K562 (cell line): ENCODE data around the gene RFC2. TPM values are rescaled to one million over a fixed set of nuclear protein-coding genes. Genes with fewer than 3 reads are reported as not detected.

Experiments used
- ETV6 ChIP-seq, 3 experiments: fragments of 150-350 bp in 1 of 3; sonication (generic) in 1 of 3; formaldehyde crosslinking in 1 of 3; IDR thresholded peaks; 2 replicates each; pipeline versions ENCODE4 v1.6.1 to v1.8.0; 2014 to 2022; ENCODE audit warnings: borderline replicate concordance in 2 of 3, low read depth in 2 of 3, antibody characterized with exemption in 1 of 3, low read length in 1 of 3, mild to moderate bottlenecking in 1 of 3, missing genetic modification reagents in 1 of 3
- GABPB1 ChIP-seq: sonication (generic); formaldehyde crosslinking; IDR thresholded peaks from 2 replicates; pipeline ENCODE4 v1.8.0; 2022; ENCODE audit warnings: mild to moderate bottlenecking, missing genetic modification reagents
- GATAD2B ChIP-seq: fragments of 450-650 bp; IDR thresholded peaks from 2 replicates; pipeline ENCODE4 v1.6.1; 2017; ENCODE audit warnings: mild to moderate bottlenecking, borderline replicate concordance
- HES1 ChIP-seq: fragments of 450-650 bp; IDR thresholded peaks from 2 replicates; pipeline ENCODE4 v1.6.1; 2016; ENCODE audit warnings: low read depth, mild to moderate bottlenecking, moderate library complexity
- MLLT1 ChIP-seq, 2 experiments: fragments of 450-650 bp; IDR thresholded peaks; 2 replicates each; pipeline ENCODE4 v1.6.1; 2016
- PHB ChIP-seq: fragments of 250-450 bp; sonication (Bioruptor Pico); IDR thresholded peaks from 2 replicates; pipeline ENCODE4 v1.5.0; 2021
- RBFOX2 ChIP-seq: fragments of 200-400 bp; formaldehyde crosslinking; IDR thresholded peaks from 2 replicates; pipeline ENCODE4 v1.6.1; 2017; ENCODE audit warnings: low read depth, mild to moderate bottlenecking, low read length, moderate library complexity
- TFAP4 ChIP-seq: sonication (generic); formaldehyde crosslinking; IDR thresholded peaks from 2 replicates; pipeline ENCODE4 v1.8.0; 2022; ENCODE audit warnings: missing genetic modification reagents, mild to moderate bottlenecking, moderate library complexity, borderline replicate concordance
- TFE3 ChIP-seq: fragments of 450-650 bp; formaldehyde crosslinking; IDR thresholded peaks from 2 replicates; pipeline ENCODE4 v1.4.0; 2020; ENCODE audit warnings: mild to moderate bottlenecking, mixed read lengths
- ZBTB12 ChIP-seq: fragments of 250-450 bp; sonication (Bioruptor Pico); IDR thresholded peaks from 2 replicates; pipeline ENCODE4 v1.4.0; 2020
- ZNF311 ChIP-seq: fragments of 250-450 bp; sonication (Bioruptor Pico); IDR thresholded peaks from 2 replicates; pipeline ENCODE4 v1.4.0; 2020; ENCODE audit warnings: mild to moderate bottlenecking, moderate library complexity
- ZNF408 ChIP-seq: fragments of 250-450 bp; sonication (Bioruptor Pico); IDR thresholded peaks from 2 replicates; pipeline ENCODE4 v1.4.0; 2020; ENCODE audit warnings: low read depth, mild to moderate bottlenecking, moderate library complexity
- polyA plus RNA-seq, 8 experiments: library from polyadenylated mRNA; depleted of rRNA in 4 of 8; stranded (reverse) in 5 of 8; unstranded in 3 of 8; fragments of >200 nt; fragmentation: Nextera tagmentation in 2 of 8; fragmentation: Illumina TruSeq in 1 of 8; extraction: Ambion mirVana in 2 of 8; extraction: Trizol in 1 of 8; gene quantifications; 2 replicates each; pipeline versions ENCODE4 v1.2.1 to v1.2.3, GENCODE V29; 2011 to 2014; ENCODE audit warnings: inconsistent platforms in 1 of 8, missing spikeins in 1 of 8
- total RNA-seq, 7 experiments: library from RNA; depleted of rRNA in 6 of 7; stranded (reverse); fragments of >200 nt in 6 of 7; fragmentation: Illumina TruSeq in 2 of 7; extraction: Trizol in 2 of 7; gene quantifications; 2 replicates each; pipeline versions ENCODE4 v1.2.1 to v1.2.3, GENCODE V29; 2011 to 2021; ENCODE audit warnings: low replicate concordance in 1 of 7

Gene RFC2
- total and polyA plus RNA-seq, 9 of the 15 experiments (the other 6 are each of a cell fraction or from before 2014, with no cell fraction given) = 32.5 to 161 (median 102) TPM

- TF ChIP-seq TFAP4 (CRISPR knock-in tag) (no peak), ZNF311 (CRISPR knock-in tag) (no peak), MLLT1 (IDR thresholded peaks at IDR 0.05) (no peak), ZNF408 (CRISPR knock-in tag) (no peak), TFE3 (CRISPR knock-in tag) (no peak), HES1 (no peak), GATAD2B (no peak), RBFOX2 (peak; percentile 3; the same call in 1 of the 2 replicates), ZBTB12 (CRISPR knock-in tag) (no peak), PHB (CRISPR knock-in tag) (no peak), GABPB1 (CRISPR knock-in tag) (no peak; the same call in 1 of the 2 replicates), ETV6 (IDR thresholded peaks at IDR 0.05; ENCODE audit: borderline replicate concordance in 1 of 2, low read depth in 2 of 2, low read length in 1 of 2) (no peak), ETV6 (CRISPR knock-in tag; IDR thresholded peaks at IDR 0.05; ENCODE audit: borderline replicate concordance) (no peak)
- TF ChIP-seq, all 486 proteins: peak for 14
Measured at GRCh38 chr7:74289659-74290552, 35.7 kb upstream of the RFC2 start (continued).
